Dermis microvascular lymphatic vessel endothelial cell (primary cell): ENCODE results near the gene LGI4. TPM values are rescaled to one million over a fixed set of nuclear protein-coding genes. Genes with fewer than 3 reads are reported as not detected.

Source experiments
- DNase-seq, 2 donors: peaks; one replicate each; pipeline versions ENCODE4 v3.0.0 to v3.0.0-alpha.2; 2010; ENCODE audit warnings: low read depth in 2 of 2
- total RNA-seq: library from RNA; depleted of rRNA; stranded (reverse); fragments of >200 nt; gene quantifications from 2 replicates; pipeline ENCODE4 v1.2.1, GENCODE V29; 2014

Gene LGI4
- total RNA-seq, 1 donor from 2014 or later: not detected

DNA sequence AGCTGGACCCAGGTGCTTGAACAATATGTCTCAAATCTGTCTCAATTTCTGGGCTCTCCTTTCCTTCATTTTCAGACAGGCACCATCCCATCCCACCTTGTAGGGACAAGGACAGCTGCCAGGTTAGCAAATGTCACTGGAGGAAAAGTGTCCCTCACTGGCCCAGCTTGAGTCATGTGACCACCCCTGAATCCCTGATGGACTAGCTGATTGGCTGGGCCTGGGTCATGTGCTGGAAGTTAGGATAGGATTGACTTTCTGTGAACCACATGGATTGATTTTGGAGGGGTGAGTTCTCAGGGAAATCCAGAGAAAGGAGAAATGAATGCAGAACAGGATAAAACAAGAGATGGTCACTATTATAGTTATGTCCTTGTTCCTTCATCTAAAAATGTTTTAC lies 47.5 kb downstream of the LGI4 start:
- DNase-seq: no peak

GRCh38 chr19:35086455-35086854 lies 48.4 kb downstream of the LGI4 start:
- DNase-seq: no peak

DNA sequence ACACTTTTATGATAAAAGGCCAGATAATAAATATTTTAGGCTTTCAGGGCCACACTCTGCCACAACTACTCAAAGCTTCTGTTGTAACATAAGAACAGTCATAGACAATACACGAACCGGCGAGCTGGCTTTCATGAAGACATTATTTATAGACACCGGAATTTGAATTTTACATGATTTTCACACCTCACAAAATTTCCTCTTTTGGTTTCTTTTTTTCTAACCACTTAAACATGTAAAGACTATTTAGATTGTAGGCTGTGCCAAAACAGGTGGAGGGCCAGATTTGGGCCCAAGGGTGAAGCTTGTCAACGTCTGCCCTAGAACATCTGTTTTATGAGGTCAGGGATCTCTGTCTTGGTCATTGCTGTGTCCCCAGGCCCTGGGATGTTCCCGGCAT lies 48.9 kb downstream of the LGI4 start:
- DNase-seq: no peak

- DNase-seq: no peak
These were observed 50.4 kb downstream of the LGI4 start for GRCh38 chr19:35084509-35084762.

DNA sequence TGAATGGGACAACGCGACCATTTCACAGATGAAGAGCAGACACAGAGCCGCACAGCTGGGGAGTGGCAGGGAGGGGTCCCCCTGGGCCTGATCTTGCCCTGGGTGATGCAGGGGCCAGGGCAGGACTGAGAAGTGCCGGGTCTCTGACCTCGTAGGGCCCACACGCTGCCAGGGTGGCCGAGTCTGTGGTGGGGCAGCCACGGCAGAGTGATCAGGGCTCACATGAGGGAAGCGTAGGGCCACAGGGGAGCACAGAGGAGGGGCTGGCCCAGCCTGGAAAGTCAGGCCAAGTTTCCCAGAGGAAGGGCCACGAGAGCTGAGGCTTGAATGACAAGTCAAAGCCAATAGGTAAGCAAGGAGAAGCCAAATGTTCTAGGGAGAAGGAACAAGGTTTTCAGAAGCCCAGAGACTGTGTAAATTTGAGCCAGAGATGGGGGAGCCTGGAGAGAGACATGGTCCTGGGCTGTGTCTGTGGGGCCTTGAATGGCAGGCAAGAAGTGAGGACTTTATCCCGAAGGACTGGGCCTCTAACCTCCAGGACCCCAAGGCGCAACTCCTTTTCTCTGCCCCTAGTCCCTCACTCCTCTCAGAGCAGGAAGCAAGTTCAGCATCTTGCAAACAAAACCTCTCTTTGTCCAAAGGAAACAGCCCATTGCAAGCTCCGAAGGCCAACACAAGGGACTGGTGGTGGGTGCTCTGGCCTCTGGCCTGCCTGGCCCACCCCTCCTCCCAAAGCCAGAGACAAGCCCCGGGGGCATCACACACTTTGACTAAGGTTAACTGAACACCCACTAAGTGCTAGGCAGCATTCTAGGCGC lies 51.0 kb downstream of the LGI4 start:
- no peak for DNase-seq

GRCh38 chr19:35081201-35081600 lies 53.7 kb downstream of the LGI4 start:
- no peak for DNase-seq

DNA sequence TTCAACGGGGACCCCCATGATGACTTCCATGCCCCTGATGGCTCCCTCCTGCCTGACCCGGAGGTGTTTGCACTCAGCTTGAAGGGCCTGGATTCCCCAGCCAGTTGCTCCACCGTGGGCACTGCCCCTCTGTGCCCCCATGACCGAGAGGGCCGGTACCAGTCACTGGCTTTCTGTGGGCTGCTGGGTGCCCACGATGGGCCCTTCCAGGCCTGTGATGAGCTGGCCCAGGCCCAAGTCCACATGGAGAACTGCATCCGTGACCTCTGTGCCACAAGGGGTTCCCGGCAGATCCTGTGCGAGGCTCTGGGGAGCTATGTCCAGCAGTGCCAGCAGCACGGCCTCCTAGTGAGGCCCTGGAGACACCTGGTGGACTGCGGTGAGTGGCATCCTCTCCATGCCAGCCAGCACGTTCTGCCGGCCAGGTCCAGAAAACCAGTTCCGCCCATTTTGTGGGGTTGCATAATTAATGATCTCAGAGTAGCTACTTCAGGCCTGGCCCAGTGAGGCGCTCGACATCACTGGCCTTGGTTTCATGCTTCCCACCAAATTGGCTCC lies 54.2 kb downstream of the LGI4 start:
- DNase-seq: no peak

GRCh38 chr19:35079826-35080225 lies 55.0 kb downstream of the LGI4 start:
- no peak for DNase-seq

- DNase-seq: no peak
These were observed 57.2 kb downstream of the LGI4 start for GRCh38 chr19:35077411-35078223.

GRCh38 chr19:35076657-35077056 lies 58.2 kb downstream of the LGI4 start:
- no peak for DNase-seq

GRCh38 chr19:35076026-35076370 lies 58.9 kb downstream of the LGI4 start:
- DNase-seq: no peak

- DNase-seq: no peak
These were observed 59.4 kb downstream of the LGI4 start for GRCh38 chr19:35075202-35076025.

Other genes starting within 250 kb of the LGI4 start
- 4.1 and 5.4 TPM in 2 replicates for gene ZNF30, start 208.2 kb downstream of the LGI4 start, total RNA-seq
- gene ZNF792, start 170.8 kb downstream of the LGI4 start, total RNA-seq: 25.9 and 44.5 TPM in 2 replicates
- 21.1 and 42.1 TPM in 2 replicates for gene GRAMD1A, start 134.7 kb downstream of the LGI4 start, total RNA-seq
- gene SCN1B, start 104.6 kb downstream of the LGI4 start, total RNA-seq: 5.0 and 5.2 TPM in 2 replicates
- under 0.01 TPM in 1 of 2 replicates, not detected in the other for gene HPN, start 93.3 kb downstream of the LGI4 start, total RNA-seq
- gene FXYD3, start 19.2 kb downstream of the LGI4 start, total RNA-seq: not detected in 2 replicates
- gene FXYD1, start 3.8 kb upstream of the LGI4 start, total RNA-seq: not detected in 2 replicates
- gene FXYD7, start 8.2 kb upstream of the LGI4 start, total RNA-seq: not detected in 2 replicates
- gene FXYD5, start 19.7 kb upstream of the LGI4 start, total RNA-seq: 17.1 and 22.4 TPM in 2 replicates
- gene FAM187B, start 93.7 kb upstream of the LGI4 start, total RNA-seq: not detected in 2 replicates
- 0.25 and 0.26 TPM in 2 replicates for gene LSR, start 113.9 kb upstream of the LGI4 start, total RNA-seq
- gene USF2, start 133.9 kb upstream of the LGI4 start, total RNA-seq: 32.6 and 51.1 TPM in 2 replicates
- under 0.01 and 0.26 TPM in 2 replicates for gene HAMP, start 147.5 kb upstream of the LGI4 start, total RNA-seq
- 0.63 TPM in 1 of 2 replicates, not detected in the other for gene MAG, start 157.1 kb upstream of the LGI4 start, total RNA-seq
- gene CD22, start 194.1 kb upstream of the LGI4 start, total RNA-seq: 0.13 and 0.38 TPM in 2 replicates
- gene FFAR1, start 212.8 kb upstream of the LGI4 start, total RNA-seq: not detected in 2 replicates
- not detected in 2 replicates for gene FFAR3, start 223.4 kb upstream of the LGI4 start, total RNA-seq
- gene GPR42, start 236.0 kb upstream of the LGI4 start, total RNA-seq: not detected in 2 replicates